ENCODE data around the gene GLRX.
A peak's percentile ranks its signal among the peaks of the same experiment; 100 is the strongest.
"Not testable (repeated sequence)": the region's sequence is repeated elsewhere in the genome, so short reads cannot be mapped to it uniquely, and the experiment has no call there.

Gene GLRX, protein sequence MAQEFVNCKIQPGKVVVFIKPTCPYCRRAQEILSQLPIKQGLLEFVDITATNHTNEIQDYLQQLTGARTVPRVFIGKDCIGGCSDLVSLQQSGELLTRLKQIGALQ

DNA sequence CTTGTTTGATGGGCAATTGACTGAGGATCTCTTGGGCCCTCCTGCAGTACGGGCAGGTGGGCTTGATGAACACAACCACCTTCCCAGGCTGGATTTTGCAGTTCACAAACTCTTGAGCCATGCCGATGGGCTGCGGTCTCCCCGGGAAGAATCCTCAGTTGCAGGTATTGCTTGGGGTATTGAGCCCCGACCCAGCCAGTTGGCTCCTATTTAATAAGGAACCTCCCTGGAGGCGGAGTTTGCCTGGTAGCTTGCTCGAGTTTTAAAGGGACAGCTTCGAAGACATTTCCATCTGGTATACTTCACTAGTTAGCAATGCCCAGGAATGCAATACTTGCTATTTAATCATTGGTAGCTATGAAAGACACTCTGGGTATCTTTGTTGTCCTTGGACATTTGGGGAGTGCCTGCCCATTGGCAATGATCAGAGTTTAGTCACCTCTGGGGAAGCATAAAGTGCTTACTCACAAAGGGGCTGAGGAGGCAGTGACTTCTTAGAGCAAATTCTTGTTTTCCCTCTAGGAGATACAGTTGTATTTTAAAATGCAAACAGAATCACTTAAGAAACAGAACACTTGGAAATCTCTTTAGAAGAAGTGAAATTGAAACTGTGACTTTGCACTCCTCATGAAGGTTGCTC is at the start of gene GLRX:
Gene GLRX (minus strand): TSS at position 185 of the 640 bp plus-strand sequence. CDS start 64 bp downstream, at position 121.
- FAIRE-seq (peak; percentile 72), DNase-seq (ENCODE audit: extremely low spot score, insufficient read length, low read depth) (no peak)

DNA sequence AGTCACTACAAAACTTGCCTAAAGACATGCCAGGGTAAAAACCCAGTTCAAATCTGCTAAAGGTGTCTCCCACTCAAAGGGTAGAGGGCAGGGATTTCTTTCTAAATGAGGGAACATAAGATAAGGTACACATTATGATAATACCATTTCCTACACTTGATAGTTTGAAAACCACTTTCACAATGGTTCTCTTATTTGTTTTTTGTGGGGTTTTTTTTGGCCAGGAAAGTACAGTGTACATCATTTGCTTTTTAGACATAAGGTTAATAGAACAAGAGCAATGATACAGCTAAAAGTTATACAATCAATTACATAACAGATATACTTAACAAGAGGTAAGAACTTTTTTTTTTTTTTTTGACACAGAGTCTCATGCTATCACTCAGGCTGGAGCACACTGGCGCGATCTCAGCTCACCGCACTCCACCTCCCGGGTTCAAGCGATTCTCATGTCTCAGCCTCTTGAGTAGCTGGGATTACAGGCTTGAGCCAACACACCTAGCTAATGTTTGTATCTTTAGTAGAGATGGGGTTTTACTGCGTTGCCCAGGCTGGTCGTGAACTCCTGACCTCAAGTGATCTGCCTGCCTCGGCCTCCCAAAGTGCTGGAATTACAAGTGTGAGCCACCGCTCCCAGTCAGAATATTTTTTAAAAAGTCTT is 48.8 kb upstream of the GLRX start:
- FAIRE-seq (peak; percentile 36), DNase-seq (ENCODE audit: extremely low spot score, insufficient read length, low read depth) (no peak)

DNA sequence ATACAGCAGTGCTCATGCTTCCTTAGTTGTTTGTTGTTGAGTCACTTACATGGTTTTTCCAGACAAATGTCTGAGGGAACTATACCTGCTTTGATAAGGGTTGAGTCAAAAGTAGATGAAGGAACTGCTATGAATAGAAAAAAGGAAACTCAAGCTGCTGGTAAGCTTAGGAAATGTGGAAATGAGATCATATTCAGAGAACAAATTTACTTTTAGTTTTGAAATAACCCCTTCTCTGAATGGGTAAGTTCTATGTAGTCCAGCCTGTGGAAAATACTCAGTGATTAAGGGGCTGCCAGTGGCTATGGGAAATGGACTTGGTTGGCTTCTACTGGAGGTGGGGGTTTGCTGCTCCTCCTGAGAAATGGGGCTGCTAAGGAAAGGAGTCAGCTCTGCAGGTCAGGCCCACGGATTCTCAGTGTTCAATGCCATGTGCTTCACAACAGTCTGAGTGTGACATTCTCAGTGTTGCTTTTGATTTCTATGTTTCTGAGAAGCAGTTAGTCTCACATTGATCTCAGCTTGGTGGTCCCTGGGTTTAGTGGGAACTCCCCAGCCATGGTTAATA is 47.7 kb upstream of the GLRX start:
- DNase-seq (ENCODE audit: extremely low spot score, insufficient read length, low read depth) (no peak), FAIRE-seq (peak; percentile 71)

DNA sequence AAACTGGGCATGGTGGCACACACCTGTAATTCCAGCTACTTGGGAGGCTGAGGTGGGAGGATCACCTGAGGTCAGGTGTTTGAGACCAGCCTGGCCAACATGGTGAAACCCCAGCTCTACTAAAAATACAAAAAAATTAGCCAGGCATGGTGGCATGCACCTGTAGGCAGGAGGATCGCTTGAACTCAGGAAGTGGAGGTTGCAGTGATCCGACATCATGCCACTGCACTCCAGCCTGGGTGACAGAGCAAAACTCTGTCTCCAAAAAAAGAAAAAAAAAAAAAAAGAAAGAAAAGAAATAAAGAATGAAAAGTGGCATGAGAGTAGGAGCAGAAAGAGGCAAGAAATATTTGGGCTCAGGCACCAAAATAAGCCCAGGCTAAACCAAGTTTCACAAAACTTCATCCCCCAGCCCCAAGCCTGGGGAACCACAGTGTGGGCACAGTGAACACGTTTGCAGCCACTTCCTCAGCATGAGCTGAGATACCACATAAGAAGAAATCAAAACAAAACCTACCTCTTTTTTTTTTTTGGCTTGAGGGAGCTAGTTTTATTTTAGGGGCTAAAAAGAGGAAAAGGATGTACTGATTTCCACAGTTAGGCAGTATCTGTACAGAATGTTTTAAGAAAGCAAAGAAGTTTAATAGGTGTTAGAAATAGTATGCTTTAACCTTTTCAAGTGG is 46.8 kb upstream of the GLRX start:
- peak; percentile 76 for FAIRE-seq
- not testable (repeated sequence) for DNase-seq (ENCODE audit: extremely low spot score, insufficient read length, low read depth)

DNA sequence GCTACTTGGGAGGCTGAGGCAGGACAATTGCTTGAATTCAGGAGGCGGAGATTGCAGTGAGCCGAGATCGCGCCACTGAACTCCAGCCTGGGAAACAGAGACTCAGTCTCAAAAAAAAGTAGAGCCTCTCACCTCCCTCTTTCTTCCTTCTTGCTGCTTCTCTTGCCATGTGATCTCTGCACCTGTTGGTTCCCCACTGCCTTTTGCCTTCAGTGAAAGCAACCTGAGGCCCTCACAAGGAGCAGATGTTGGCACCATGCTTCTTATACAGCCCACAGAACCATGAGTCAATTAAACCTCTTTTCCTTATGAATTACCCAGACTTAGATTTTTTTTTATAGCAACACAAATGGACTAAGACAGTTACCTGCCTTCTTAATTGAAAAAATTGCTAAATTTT is 45.6 kb upstream of the GLRX start:
- no peak for FAIRE-seq

DNA sequence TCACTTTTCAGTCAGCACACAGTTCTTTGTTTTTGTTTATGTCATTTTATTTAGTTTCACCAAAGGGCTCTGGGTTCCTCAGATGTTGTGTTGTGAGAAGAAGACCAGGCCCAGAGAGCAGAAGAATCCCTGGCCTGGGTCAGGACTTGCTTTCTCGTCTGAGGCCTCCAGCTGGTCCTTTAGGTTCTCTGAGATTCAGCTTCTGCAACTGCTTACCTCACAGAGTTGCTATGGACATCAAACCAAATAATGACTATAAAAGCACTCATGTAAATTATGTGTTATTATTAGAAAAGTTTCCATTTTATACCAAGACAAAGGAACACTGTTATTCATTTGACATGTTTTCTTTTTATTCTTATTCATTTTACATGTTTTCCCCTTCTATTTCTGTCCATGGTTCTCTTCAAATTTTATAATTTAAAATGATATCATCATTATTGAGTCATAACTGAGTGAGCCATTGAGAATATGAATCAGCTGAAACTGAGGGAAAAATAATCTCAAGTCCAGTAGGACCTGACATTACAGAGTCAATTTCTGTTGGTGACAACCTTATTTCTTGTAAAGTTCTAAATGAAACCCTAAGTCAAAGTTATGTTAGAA is 44.0 kb upstream of the GLRX start:
- DNase-seq (ENCODE audit: extremely low spot score, insufficient read length, low read depth) = no peak
- FAIRE-seq = no peak

More for the DNA sequence above, 45.6 kb upstream of the GLRX start:
- DNase-seq (ENCODE audit: extremely low spot score, insufficient read length, low read depth) = no peak

DNA sequence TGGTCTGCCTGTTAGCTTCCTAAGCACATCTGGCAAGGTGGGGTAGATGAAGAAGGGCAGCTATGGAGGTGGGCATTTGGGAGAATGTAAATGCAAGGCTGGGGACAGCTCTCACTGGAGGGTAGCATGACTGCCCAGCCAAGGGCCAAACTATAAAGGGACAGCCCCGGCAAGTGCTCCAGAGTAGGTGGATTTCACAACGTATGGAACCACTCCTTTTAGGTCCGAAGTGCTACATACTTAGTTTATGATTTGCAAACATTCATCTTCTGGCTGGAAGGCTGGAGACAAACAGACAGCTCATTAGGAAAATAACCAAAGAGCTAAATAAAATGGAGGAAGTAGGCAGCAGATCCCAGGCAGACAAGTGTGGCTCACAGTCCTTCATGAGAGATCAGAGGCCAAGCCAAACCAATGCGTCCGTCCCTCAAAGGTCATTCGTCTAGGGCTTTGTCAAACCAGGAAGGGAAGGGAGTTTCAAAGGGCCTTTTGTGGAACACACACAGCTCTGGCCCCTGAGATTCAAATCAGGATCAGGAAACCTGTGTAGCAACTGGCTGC is 42.5 kb upstream of the GLRX start:
- DNase-seq (ENCODE audit: extremely low spot score, insufficient read length, low read depth) (no peak), FAIRE-seq (no peak)

DNA sequence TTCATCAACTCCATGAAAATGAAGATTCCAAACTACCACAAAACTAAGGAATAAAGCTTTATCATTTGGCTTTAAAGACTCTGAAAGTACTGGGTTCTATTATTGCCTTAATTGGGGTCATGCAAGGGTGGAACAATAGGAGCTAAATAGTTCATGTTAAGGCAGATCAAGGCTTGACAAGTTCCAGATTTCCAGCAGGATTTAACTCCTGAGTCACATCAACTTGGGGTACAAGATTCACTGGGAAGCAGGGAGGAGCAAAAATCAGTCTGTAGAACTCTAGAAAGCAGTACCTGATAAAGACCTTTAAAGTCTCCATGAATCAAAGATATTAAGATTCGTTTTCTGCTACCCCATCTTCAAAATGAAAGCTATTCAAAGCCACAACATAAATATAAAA is 41.9 kb upstream of the GLRX start:
- no peak for FAIRE-seq
- no peak for DNase-seq (ENCODE audit: extremely low spot score, insufficient read length, low read depth)

DNA sequence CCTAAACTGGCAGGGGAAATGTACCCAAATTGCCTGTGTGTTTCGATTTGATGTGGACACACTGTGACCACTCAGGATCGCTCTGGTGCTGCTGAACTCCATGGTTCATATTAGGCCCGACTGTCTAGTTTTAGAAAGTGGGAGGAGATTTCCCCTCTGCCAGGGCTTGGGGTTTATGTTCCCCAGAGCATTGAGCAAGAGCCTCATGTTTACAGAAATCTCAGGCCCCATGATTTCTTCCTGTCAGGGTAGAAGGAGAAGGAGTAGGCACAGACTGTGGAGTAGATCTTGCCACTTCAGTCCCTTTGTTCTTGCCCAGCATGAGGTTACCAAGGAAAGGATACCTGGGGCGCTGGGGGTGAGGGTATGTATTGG is 40.8 kb upstream of the GLRX start:
- FAIRE-seq (no peak), DNase-seq (ENCODE audit: extremely low spot score, insufficient read length, low read depth) (no peak)

DNA sequence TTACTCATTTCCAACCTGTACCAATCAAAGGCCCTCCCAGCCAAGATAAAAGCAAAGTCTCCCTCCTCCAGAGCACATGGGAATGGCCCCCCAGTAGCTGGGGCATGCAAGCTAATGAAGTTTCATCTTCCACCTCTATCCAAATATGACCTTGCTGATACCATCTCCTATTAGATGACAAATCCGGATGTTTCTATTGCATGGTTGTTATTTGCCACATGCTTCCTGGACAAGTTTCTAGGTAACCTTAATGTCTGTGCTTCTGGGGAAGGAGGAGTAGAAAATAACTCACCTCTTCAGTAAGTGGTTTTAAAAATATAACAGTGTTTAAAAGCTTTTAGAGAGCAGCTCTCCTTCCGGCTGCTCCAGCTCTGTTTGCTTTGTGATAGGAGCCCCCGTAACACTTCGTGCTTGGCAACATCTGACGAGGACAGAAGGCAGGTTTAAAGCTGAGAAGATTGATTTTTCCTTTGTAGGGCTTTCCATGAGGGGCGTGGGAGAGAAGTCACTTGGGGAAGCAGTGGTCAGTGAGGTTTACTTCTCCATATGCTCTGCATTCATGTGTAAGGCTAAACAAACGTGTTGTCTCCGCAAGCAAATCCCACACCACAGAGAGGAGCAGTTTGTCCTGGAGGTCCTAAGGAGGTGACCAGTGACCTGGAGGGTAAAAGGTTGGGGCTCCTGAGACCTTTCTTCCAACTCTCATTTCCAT is 40.3 kb upstream of the GLRX start:
- DNase-seq (ENCODE audit: extremely low spot score, insufficient read length, low read depth) (no peak), FAIRE-seq (no peak)

DNA sequence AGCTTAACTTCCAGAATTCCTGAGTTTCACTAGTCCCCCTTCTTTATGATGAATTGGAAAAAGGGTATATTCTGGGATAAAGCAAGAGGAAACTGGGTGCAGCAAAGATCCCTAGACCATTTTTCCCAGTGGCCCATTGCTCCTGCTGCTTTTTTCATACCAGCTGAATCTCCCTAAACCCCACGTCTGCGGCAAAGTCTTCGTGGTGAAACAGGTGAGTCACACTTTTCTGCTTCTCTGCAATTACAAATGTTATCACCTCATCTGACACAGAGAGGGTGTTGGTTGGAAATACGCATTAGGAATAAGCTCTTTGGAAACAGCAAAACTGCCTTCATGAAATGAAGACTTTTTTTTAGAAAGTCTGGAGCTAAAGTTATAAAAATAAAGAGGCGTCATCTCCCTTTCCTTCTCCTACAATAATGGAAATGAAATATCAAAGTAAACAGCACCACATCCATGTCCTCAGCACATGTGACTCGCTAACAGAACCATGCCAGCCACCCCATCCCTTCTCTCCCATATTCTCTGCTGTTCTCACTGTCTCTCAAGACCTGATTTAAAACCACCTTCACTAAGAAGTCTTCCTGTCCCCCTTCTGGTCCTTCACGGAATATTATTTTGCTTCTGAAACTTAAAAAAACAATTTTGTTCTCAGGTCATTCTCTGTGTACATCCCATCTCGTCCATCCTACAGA is 39.5 kb upstream of the GLRX start:
- no peak for FAIRE-seq
- DNase-seq (ENCODE audit: extremely low spot score, insufficient read length, low read depth) = no peak

DNA sequence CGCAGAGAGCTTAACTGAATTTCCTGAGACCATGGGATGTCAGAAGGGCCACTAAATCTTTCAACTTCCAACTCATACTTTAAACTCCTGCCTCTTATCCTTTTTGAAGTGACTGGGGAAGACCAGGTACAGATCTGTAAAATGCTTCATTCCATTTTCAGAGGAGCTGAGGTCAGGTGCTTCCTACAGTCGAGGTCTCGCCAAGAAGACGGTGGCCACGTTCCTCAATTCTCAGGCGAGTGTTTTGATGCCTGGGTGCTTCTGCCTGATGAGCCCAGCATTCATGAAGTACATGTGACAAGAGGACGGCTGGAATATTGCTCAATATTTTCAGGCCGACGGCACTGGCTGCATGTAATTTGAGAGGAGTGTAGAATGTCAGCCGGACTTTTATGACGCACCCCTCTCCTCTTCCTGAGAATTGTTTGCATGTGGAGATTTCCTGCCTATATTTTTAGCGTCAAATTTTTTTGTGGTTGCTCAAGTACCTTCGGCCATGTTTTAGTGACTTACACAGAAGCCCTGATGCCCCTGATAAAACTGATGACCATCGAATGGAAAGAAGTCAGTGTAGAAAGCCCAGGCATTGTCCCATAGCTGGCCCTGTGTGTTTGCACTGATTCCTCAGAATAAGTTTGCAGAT is 38.8 kb upstream of the GLRX start:
- no peak for FAIRE-seq
- no peak for DNase-seq (ENCODE audit: extremely low spot score, insufficient read length, low read depth)

DNA sequence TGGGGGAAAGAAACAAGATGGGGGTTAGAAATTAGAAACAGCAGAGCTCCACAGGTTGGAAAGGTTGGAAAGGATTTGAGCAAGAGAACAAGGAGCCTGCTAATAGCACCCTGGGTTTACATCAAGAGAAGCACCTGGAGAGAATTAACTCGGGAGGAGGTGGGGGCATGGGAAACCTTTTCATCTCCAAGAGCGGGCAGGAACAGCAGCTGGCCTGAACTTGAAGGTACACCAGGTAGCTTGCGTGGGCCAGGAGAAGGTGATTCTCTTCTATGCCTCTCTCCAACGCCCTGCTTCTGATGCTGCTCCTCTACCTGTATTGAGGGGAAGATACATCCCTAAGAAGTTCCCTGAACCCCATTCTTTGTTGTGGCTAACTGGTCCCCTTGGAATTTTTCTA is 37.1 kb upstream of the GLRX start:
- DNase-seq (ENCODE audit: extremely low spot score, insufficient read length, low read depth) (no peak), FAIRE-seq (no peak)

DNA sequence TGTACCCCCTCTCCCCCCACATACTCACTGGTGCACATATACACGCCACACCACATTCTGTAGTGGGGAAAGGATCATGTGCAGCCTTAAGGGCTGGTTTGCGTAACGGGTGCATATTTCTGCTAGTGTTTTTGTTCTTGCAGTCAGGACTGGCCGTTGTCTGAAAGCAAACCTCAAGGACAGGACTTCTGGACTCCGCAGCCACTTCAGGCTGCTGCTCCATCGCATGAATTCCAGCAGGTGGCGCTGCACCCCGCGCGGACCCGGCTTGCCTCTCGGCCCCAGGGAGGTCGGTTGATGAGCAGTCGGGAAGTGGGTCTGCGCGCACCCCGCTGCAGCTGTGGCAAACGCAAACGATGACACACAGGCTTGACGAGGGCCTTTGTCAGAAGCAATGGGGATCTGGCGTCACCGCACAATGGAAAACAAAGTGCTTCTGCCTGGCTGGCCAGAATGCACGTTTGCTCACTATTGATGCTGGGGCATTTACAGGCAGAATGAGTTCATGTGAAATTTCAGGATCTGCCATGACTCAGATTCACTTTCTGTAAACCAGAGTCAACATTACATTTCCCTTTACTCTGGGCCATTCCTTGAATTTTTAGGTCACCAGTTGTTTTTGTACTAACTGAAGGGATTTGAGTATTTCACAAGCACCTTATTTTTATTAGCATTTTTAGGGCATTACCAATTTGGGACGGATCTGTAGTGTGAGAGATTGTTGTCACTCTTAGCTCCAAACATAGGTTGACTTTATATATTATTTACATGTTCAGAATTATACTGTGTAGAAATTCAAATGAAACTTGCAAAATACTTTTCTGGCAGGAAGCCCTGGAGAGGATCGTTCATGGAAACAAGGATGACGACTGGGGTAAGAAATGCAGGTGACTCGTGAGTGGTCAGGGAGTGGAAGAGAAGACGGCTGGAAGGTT is 36.4 kb upstream of the GLRX start:
- FAIRE-seq (peak; percentile 92), DNase-seq (ENCODE audit: extremely low spot score, insufficient read length, low read depth) (peak; percentile 90)

DNA sequence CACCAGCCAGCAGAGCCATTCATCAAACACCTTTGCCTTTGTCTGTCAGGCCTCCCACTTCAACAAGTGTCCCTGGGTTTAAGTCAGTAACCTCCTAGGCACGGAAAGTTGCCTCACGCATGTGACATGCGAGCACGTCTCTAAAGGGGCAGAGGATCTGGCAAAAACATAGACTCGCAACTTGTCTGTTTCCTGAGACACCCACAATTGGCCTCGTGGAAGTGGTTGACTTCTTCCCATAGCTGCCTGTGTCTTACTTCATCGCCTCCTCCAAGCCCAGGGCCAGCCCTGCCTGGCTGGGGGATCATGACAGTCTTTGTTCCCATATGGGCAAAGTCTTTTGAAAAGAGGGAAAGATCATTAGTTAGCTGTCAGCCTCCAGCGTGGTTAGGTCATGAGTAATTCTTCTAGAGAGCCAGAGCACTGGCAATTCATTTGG is 35.5 kb upstream of the GLRX start:
- DNase-seq (ENCODE audit: extremely low spot score, insufficient read length, low read depth) = no peak
- no peak for FAIRE-seq

DNA sequence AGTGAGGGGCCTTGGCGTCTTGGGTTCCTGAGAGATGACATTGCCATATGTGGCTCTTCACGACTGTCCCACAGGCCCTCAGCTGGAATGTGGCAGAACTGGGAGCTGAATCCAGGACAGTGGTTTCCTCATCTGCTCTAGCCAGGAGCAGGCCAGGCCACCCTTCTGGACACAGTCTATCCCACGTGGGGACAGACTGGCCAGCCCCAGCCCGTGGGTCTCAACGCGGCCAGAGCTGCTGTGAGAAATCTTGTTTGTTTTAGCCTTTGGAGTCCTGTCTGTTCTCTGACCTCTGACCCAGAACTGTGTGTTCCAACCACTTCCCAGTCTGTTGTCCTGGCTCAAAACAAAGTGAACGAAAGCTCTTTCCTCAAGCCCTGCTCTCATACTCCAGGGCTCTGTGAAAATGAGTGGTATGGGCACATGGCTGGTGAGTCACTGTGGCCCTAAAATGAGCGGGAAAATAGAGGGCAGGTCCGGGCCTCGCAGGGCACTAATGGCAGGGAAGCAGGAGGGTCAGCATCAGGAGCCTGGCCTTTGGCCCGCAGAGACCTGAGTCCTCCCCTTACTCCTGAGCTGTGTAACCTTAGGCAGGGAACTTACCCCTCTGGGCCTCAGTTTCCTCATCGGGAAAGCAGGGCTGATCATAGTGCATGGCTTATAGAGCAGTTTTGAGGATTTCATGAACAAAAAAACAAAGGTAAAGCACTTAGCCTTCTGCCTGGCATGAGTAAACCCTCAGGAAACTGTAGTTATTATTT is 34.8 kb upstream of the GLRX start:
- no peak for FAIRE-seq
- no peak for DNase-seq (ENCODE audit: extremely low spot score, insufficient read length, low read depth)

DNA sequence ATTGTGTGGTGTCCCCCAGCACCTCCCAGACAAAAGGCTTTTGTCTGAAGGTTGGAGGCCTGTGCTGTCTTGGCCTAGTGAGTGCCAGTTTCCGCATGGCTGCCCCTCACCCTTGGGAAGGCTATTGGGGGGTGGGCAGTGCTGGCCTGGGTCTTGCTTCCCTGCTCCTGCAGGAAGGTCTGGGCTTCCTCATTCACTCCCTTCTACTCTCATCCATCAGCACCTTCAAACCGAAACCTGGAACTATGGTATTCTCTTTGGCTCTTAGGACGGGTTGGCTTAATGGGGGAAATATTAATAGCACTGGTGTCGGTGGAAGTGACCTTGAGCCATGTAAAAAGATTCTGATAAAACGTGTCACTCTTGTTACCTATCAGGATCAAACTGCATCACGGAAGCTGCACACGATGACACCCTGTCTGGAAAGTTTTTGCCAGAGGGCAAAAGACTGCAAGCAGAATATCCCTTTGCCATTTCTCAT is 34.0 kb upstream of the GLRX start:
- no peak for FAIRE-seq
- no peak for DNase-seq (ENCODE audit: extremely low spot score, insufficient read length, low read depth)

Measured in GM18507 (cell line).